ENCODE data around the gene NRG2. TPM values are rescaled to one million over a fixed set of nuclear protein-coding genes. Genes with fewer than 3 reads are reported as not detected.

NRG2 gene
- total and polyA plus RNA-seq, 2 of the 4 experiments (the other 2 are of a cell fraction) = 0.18 TPM; not detected in 1

DNA sequence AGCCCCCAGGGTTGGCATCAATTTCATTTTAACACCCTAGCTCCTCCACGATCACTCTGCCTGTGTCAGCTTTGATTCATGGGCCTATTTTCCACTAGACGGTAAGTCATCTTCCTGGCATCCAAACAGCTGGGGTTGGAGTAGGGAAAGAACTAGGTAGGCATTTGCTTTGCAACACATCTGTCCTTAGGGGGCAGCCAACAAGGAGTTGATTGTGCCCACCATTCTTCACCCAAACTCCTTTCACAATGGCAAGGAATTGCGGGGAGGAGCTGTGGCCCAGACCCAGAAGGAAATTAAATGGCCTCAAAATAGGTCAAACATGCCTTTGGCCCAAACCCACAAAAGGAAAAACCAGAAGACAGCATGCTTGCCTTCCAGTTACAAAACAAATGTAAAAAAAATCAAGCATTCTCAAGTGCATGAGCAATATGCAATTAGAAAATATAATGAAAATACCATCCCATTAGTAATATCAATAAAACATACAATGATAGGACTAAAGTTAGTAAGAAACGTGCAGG lies 71.8 kb downstream of the NRG2 start:
- dilution Hi-C loops (cut with HindIII; ENCODE audit: low sequenced_read_pairs, unreplicated experiment) = no loop called here
- CTCF ChIA-PET = interaction anchor here (0.5 to 1.6 kb wide), 3 partner anchors 14 to 184 kb away, joined by 4 to 6 read pairs (median 5); no protein-coding TSS in a partner anchor
- H3K4me2 ChIP-seq (ENCODE audit: low read depth, low read length) = no peak overlapping the region

More for the DNA sequence above, 71.8 kb downstream of the NRG2 start:
- Histone ChIP-seq H3K9ac (ENCODE audit: low read depth, low read length) (no peak overlapping the region), H4K91ac (ENCODE audit: insufficient read depth, low read depth, low read length) (no peak overlapping the region), H3K14ac (replicated peaks; ENCODE audit: low read depth, low read length) (no peak overlapping the region), H4K8ac (ENCODE audit: low read depth in 2 of 2, low read length in 2 of 2) (no peak overlapping the region), H2AK5ac (ENCODE audit: low read depth, low read length) (no peak overlapping the region), H3K4ac (ENCODE audit: low read depth, low read length) (no peak overlapping the region), H3K9me1 (ENCODE audit: insufficient read depth, low read length) (no peaks in the 10 kb centered on the region), H3K27ac (ENCODE audit: insufficient read depth, low read length) (no peak overlapping the region), H3K9me3 (ENCODE audit: control insufficient read depth, insufficient read depth, low read length) (no peaks in the 10 kb centered on the region), H2BK120ac (ENCODE audit: low read depth, low read length) (no peak overlapping the region), H2BK5ac (ENCODE audit: low read depth, low read length, poor library complexity, severe bottlenecking) (no peak overlapping the region), H3K27me3 (ENCODE audit: control insufficient read depth, insufficient read depth, low read length) (peaks cover 26% of the 10 kb centered on the region), H3K4me1 (ENCODE audit: control insufficient read depth, insufficient read depth, low read length) (no peaks in the 10 kb centered on the region), H2BK20ac (ENCODE audit: low read depth, low read length) (no peak overlapping the region), H4K5ac (ENCODE audit: low read depth, low read length) (no peak overlapping the region), H3K36me3 (ENCODE audit: control insufficient read depth, insufficient read depth, low read length) (no peaks in the 10 kb centered on the region), H3K4me3 (ENCODE audit: insufficient read depth, low read depth, low read length) (no peak overlapping the region), H3K79me1 (ENCODE audit: low read depth in 1 of 2, low read length in 2 of 2) (no peaks in the 10 kb centered on the region), H3K23ac (ENCODE audit: low read depth, low read length) (no peak overlapping the region), H3K56ac (ENCODE audit: extremely low read depth, insufficient read depth, low read length) (no peak overlapping the region), H3K18ac (ENCODE audit: low read depth, low read length) (no peak overlapping the region), H2BK15ac (ENCODE audit: low read depth, low read length) (no peak overlapping the region), H4K20me1 (ENCODE audit: insufficient read depth, low read length) (no peaks in the 10 kb centered on the region), H2AFZ (replicated peaks; ENCODE audit: low read length, poor library complexity) (no peak overlapping the region), H2AK9ac (replicated peaks; ENCODE audit: low read depth, low read length, poor library complexity) (no peak overlapping the region)
- 33% methylated on average over 1 of the region's 4 CpGs; no CpG with 5 or more reads in 1 of the 2 experiments for WGBS, 2 experiments (ENCODE audit: extremely low coverage in 2 of 2, insufficient read length in 1 of 2)
- intact Hi-C loops (cut with micrococcal nuclease) = no loop called here
- POLR2A ChIA-PET (ENCODE audit: unreplicated experiment) = no interaction called here
- ATAC-seq (ENCODE audit: low read depth) (no peak), DNase-seq (no peak)
- in situ Hi-C loops (cut with MboI; ENCODE audit: low sequenced_read_pairs) = no loop called here
- BruUV-seq (replicated peaks) = no TSS peak
- TF ChIP-seq RCOR1 (IDR thresholded peaks at IDR 0.05; ENCODE audit: insufficient replicate concordance, low read length) (no peak), CHD1 (IDR thresholded peaks at IDR 0.05; ENCODE audit: low read depth, low read length) (no peak), RFX5 (IDR thresholded peaks at IDR 0.05; ENCODE audit: low read depth, low read length) (no peak), ELK1 (IDR thresholded peaks at IDR 0.05; ENCODE audit: borderline replicate concordance, low read depth, low read length) (no peak), MAFK (IDR thresholded peaks at IDR 0.05; ENCODE audit: low read depth, low read length) (no peak), POLR2A (IDR thresholded peaks at IDR 0.05; ENCODE audit: low read depth, low read length) (no peak), MXI1 (IDR thresholded peaks at IDR 0.05; ENCODE audit: borderline replicate concordance, low read depth, low read length) (no peak), MAZ (IDR thresholded peaks at IDR 0.05; ENCODE audit: borderline replicate concordance, low read depth, low read length) (no peak), RAD21 (IDR thresholded peaks at IDR 0.05; ENCODE audit: low read length) (no peak), NFE2L2 (IDR thresholded peaks at IDR 0.05; ENCODE audit: low read depth, low read length) (no peak), FOS (IDR thresholded peaks at IDR 0.05; ENCODE audit: low read depth, low read length) (no peak), SMC3 (IDR thresholded peaks at IDR 0.05; ENCODE audit: low read depth, low read length) (no peak), CTCF (conservative IDR thresholded peaks at IDR 0.05; ENCODE audit: low read depth, low read length) (no peak), CEBPB (IDR thresholded peaks at IDR 0.05; ENCODE audit: low read depth, low read length) (no peak), BHLHE40 (IDR thresholded peaks at IDR 0.05; ENCODE audit: low read depth, low read length) (no peak)
- TF ChIP-seq, protein P1, sequence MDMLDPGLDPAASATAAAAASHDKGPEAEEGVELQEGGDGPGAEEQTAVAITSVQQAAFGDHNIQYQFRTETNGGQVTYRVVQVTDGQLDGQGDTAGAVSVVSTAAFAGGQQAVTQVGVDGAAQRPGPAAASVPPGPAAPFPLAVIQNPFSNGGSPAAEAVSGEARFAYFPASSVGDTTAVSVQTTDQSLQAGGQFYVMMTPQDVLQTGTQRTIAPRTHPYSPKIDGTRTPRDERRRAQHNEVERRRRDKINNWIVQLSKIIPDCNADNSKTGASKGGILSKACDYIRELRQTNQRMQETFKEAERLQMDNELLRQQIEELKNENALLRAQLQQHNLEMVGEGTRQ (IDR thresholded peaks at IDR 0.05; ENCODE audit: low read depth, low read length) = no peak

Measured in IMR-90 (cell line).